ENCODE measurements around the gene GABPB1.

The GABPB1 gene

DNA sequence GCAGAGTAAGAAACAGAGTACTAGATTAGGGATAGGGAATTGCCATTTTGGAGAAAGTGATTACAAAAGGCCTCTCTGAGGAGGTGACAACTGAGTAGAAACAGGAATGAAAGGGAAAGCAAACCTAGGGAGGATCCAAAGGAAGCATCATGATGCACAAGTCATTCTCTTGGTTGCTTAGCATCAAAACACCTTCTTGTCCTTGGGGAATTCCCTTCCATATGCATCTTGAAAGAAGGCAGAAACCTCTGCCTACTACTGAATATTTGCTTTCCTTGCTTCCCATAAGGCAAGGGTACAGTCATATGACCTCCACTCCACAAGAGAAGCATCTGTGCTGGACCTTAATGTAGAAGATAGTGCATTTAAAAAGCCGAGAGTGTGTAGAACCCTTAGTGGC is 24.1 kb downstream of the GABPB1 start:
- Histone ChIP-seq H3K9ac (ENCODE audit: low read depth, low read length, poor library complexity, severe bottlenecking) (no peak overlapping the region), H3K36me3 (ENCODE audit: insufficient read depth, low read length) (no peaks in the 10 kb centered on the region; the same call in 1 of the 2 replicates), H3K79me2 (ENCODE audit: insufficient read depth, low read length) (peaks cover 77% of the 10 kb centered on the region), H4K20me1 (ENCODE audit: insufficient read depth, low read length, poor library complexity, severe bottlenecking) (peaks cover 14% of the 10 kb centered on the region), H3K9me2 (replicated peaks; ENCODE audit: low read depth, low read length) (no peaks in the 10 kb centered on the region), H3F3A (ENCODE audit: low read depth) (no peaks in the 10 kb centered on the region), H3K9me3 (ENCODE audit: insufficient read depth, low read depth, low read length) (no peaks in the 10 kb centered on the region), H3K4me2 (ENCODE audit: low read depth, low read length, poor library complexity, severe bottlenecking) (no peak overlapping the region), H3K4me1 (ENCODE audit: insufficient read depth, low read length, poor library complexity, severe bottlenecking) (no peaks in the 10 kb centered on the region), H3K4me3 (ENCODE audit: low read length, poor library complexity, severe bottlenecking) (no peak overlapping the region), H2AFZ (ENCODE audit: low read length) (no peak overlapping the region), H3K27me3 (ENCODE audit: insufficient read depth, low read length, poor library complexity, severe bottlenecking) (no peaks in the 10 kb centered on the region)
- TF ChIP-seq, protein P1, sequence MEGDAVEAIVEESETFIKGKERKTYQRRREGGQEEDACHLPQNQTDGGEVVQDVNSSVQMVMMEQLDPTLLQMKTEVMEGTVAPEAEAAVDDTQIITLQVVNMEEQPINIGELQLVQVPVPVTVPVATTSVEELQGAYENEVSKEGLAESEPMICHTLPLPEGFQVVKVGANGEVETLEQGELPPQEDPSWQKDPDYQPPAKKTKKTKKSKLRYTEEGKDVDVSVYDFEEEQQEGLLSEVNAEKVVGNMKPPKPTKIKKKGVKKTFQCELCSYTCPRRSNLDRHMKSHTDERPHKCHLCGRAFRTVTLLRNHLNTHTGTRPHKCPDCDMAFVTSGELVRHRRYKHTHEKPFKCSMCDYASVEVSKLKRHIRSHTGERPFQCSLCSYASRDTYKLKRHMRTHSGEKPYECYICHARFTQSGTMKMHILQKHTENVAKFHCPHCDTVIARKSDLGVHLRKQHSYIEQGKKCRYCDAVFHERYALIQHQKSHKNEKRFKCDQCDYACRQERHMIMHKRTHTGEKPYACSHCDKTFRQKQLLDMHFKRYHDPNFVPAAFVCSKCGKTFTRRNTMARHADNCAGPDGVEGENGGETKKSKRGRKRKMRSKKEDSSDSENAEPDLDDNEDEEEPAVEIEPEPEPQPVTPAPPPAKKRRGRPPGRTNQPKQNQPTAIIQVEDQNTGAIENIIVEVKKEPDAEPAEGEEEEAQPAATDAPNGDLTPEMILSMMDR (conservative IDR thresholded peaks at IDR 0.05; ENCODE audit: low read length) = no peak
- no peak for TF ChIP-seq EZH2phosphoT487 (IDR thresholded peaks at IDR 0.05; ENCODE audit: borderline replicate concordance)

DNA sequence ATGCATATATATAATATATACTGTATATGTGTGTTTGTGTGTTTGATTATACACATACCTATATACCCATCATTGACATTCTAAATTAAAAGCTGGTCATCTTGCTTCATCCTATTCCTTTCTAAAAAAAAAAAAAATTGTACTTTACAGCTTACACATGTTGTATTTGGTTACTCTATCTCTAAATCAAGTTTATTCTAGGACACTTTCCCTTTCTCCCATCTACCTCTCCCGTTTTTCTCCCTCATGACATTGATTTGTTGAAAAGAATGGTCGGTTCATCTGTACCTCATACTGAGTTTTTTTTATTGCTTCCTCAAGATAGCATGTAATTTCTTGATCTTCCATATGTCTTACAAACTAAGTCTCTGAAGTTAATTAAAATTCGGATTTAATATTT is 26.9 kb downstream of the GABPB1 start:
- Histone ChIP-seq H3K9ac (ENCODE audit: low read depth, low read length, poor library complexity, severe bottlenecking) (no peak overlapping the region), H3K9me2 (replicated peaks; ENCODE audit: low read depth, low read length) (no peaks in the 10 kb centered on the region), H3K36me3 (ENCODE audit: insufficient read depth, low read length) (no peaks in the 10 kb centered on the region; the same call in 1 of the 2 replicates), H4K20me1 (ENCODE audit: insufficient read depth, low read length, poor library complexity, severe bottlenecking) (peaks cover 14% of the 10 kb centered on the region), H3F3A (ENCODE audit: low read depth) (no peaks in the 10 kb centered on the region), H3K4me3 (ENCODE audit: low read length, poor library complexity, severe bottlenecking) (no peak overlapping the region), H3K27me3 (ENCODE audit: insufficient read depth, low read length, poor library complexity, severe bottlenecking) (no peaks in the 10 kb centered on the region), H3K79me2 (ENCODE audit: insufficient read depth, low read length) (peaks cover 68% of the 10 kb centered on the region), H2AFZ (ENCODE audit: low read length) (no peak overlapping the region), H3K4me1 (ENCODE audit: insufficient read depth, low read length, poor library complexity, severe bottlenecking) (no peaks in the 10 kb centered on the region), H3K9me3 (ENCODE audit: insufficient read depth, low read depth, low read length) (no peaks in the 10 kb centered on the region), H3K4me2 (ENCODE audit: low read depth, low read length, poor library complexity, severe bottlenecking) (no peak overlapping the region)
- no peak for TF ChIP-seq EZH2phosphoT487 (IDR thresholded peaks at IDR 0.05; ENCODE audit: borderline replicate concordance)
- TF ChIP-seq, protein P1 (conservative IDR thresholded peaks at IDR 0.05; ENCODE audit: low read length) = no peak

DNA sequence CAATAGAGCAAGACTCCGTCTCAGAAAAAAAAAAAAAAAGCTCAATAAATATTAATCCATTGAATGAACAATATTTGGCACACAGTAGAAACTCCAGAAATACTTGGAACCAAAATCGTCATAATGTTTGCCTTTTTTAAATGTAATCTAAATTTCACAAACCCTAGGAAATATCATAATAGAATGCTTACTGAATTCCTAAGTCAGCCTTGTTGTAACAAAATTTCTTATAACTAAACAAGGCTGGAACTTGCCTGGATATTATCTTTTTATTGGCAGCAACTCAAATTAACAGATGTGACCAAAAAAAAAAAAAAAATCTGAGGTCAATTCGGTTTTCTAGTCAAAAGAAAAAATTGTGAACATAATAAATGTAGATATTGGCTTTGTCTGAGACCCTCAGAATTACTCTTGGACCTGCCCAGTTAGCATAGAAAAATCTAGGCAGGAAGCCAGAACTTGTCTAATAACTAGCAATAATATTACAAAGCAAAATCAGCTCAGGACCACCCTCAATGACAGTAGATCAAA is 33.3 kb downstream of the GABPB1 start:
- peaks cover 68% of the 10 kb centered on the region for H3K79me2 ChIP-seq (ENCODE audit: insufficient read depth, low read length)
- no peaks in the 10 kb centered on the region for H3K9me2 ChIP-seq (replicated peaks; ENCODE audit: low read depth, low read length)
- no peaks in the 10 kb centered on the region for H3K9me3 ChIP-seq (ENCODE audit: insufficient read depth, low read depth, low read length)
- H3F3A ChIP-seq (ENCODE audit: low read depth) = 0 out of 2 replicates have a peak, but pooled peaks cover 4% of the 10 kb centered on the region
- no peak overlapping the region for H3K4me3 ChIP-seq (ENCODE audit: low read length, poor library complexity, severe bottlenecking)
- TF ChIP-seq, protein P1 (conservative IDR thresholded peaks at IDR 0.05; ENCODE audit: low read length) = no peak
- no peak for TF ChIP-seq EZH2phosphoT487 (IDR thresholded peaks at IDR 0.05; ENCODE audit: borderline replicate concordance)
- peaks cover 6% of the 10 kb centered on the region for H4K20me1 ChIP-seq (ENCODE audit: insufficient read depth, low read length, poor library complexity, severe bottlenecking)
- peaks cover 8% of the 10 kb centered on the region for H3K4me1 ChIP-seq (ENCODE audit: insufficient read depth, low read length, poor library complexity, severe bottlenecking)
- H2AFZ ChIP-seq (ENCODE audit: low read length) = no peak overlapping the region
- H3K4me2 ChIP-seq (ENCODE audit: low read depth, low read length, poor library complexity, severe bottlenecking) = no peak overlapping the region
- H3K36me3 ChIP-seq (ENCODE audit: insufficient read depth, low read length) = peaks cover 3% of the 10 kb centered on the region; the same call in 1 of the 2 replicates
- no peaks in the 10 kb centered on the region for H3K27me3 ChIP-seq (ENCODE audit: insufficient read depth, low read length, poor library complexity, severe bottlenecking)
- no peak overlapping the region for H3K9ac ChIP-seq (ENCODE audit: low read depth, low read length, poor library complexity, severe bottlenecking)

Measured in Loucy (cell line).